IMR-90 (cell line): ENCODE results near the gene SDCCAG8. TPM values are rescaled to one million over a fixed set of nuclear protein-coding genes. Genes with fewer than 3 reads are reported as not detected.

ENCODE experiments used
- ATAC-seq: fragments of 200-7000 bp; cut with Tn5 transposase; 2 replicates; pipeline ENCODE4 v1.9.1; 2020; ENCODE audit warnings: low read depth, mild to moderate bottlenecking, moderate library complexity
- BruUV-seq: library from RNA; stranded (reverse); fragments of 400-500 nt; replicated peaks from 2 replicates; lab custom pipeline; 2021; lab: Mats Ljungman, UMichigan
- CTCF ChIA-PET: fragments of 300-600 bp; formaldehyde crosslinking; extraction: SDS; loops from one replicate; lab custom pipeline; 2021; ENCODE audit warnings: antibody characterized with exemption; lab: Yijun Ruan, JAX
- POLR2A ChIA-PET: fragments of 300-600 bp; sonication (Branson Sonifier 250); formaldehyde crosslinking; loops from one replicate; lab custom pipeline; 2022; ENCODE audit warnings: antibody characterized with exemption; ENCODE audit not compliant: unreplicated experiment; lab: Charles Lee
- DNase-seq: peaks from one replicate; pipeline ENCODE4 v3.0.0; 2013
- H2AFZ ChIP-seq: replicated peaks from 2 replicates; pipeline ENCODE3; 2013; ENCODE audit warnings: low read length, mild to moderate bottlenecking; ENCODE audit not compliant: poor library complexity
- H2AK5ac ChIP-seq: 2 replicates; pipeline ENCODE4 v1.6.1; 2013; ENCODE audit warnings: low read depth, low read length, inconsistent platforms
- H2AK9ac ChIP-seq: replicated peaks from 2 replicates; pipeline ENCODE3; 2013; ENCODE audit warnings: mild to moderate bottlenecking, low read depth, low read length, moderate library complexity; ENCODE audit not compliant: poor library complexity
- H2BK120ac ChIP-seq: 2 replicates; pipeline ENCODE4 v1.6.1; 2013; ENCODE audit warnings: low read depth, low read length, inconsistent platforms
- H2BK15ac ChIP-seq: 3 replicates; pipeline ENCODE4 v1.6.1; 2013; ENCODE audit warnings: low read depth, low read length, inconsistent platforms
- H2BK20ac ChIP-seq: 2 replicates; pipeline ENCODE4 v1.6.1; 2013; ENCODE audit warnings: low read depth, mild to moderate bottlenecking, inconsistent platforms, low read length, moderate library complexity
- H2BK5ac ChIP-seq: 2 replicates; pipeline ENCODE4 v1.6.1; 2013; ENCODE audit warnings: mild to moderate bottlenecking, low read depth, low read length, inconsistent platforms; ENCODE audit not compliant: poor library complexity, severe bottlenecking
- H3K14ac ChIP-seq: replicated peaks from 2 replicates; pipeline ENCODE4 v1.6.1; 2013; ENCODE audit warnings: low read depth, low read length, inconsistent platforms
- H3K18ac ChIP-seq: 2 replicates; pipeline ENCODE4 v1.6.1; 2013; ENCODE audit warnings: low read depth, low read length, control low read depth
- H3K23ac ChIP-seq: 2 replicates; pipeline ENCODE4 v1.6.1; 2013; ENCODE audit warnings: low read depth, low read length, inconsistent platforms
- H3K27ac ChIP-seq: 2 replicates; pipeline ENCODE4 v1.5.1; 2013; ENCODE audit warnings: mild to moderate bottlenecking, control low read depth, low read length; ENCODE audit not compliant: insufficient read depth
- H3K27me3 ChIP-seq: 2 replicates; pipeline ENCODE4 v1.6.1; 2013; ENCODE audit warnings: low read length; ENCODE audit not compliant: control insufficient read depth, insufficient read depth
- H3K36me3 ChIP-seq: 2 replicates; pipeline ENCODE4 v1.6.1; 2013; ENCODE audit warnings: low read length, mixed read lengths; ENCODE audit not compliant: control insufficient read depth, insufficient read depth
- H3K4ac ChIP-seq: 2 replicates; pipeline ENCODE4 v1.6.1; 2013; ENCODE audit warnings: low read depth, low read length, inconsistent platforms
- H3K4me1 ChIP-seq: 2 replicates; pipeline ENCODE4 v1.6.1; 2013; ENCODE audit warnings: low read length, mixed read lengths; ENCODE audit not compliant: control insufficient read depth, insufficient read depth
- H3K4me2 ChIP-seq: 2 replicates; pipeline ENCODE4 v1.6.1; 2013; ENCODE audit warnings: low read depth, mild to moderate bottlenecking, control low read depth, low read length, moderate library complexity
- H3K4me3 ChIP-seq: 2 replicates; pipeline ENCODE4 v1.5.1; 2013; ENCODE audit warnings: low read depth, mild to moderate bottlenecking, control low read depth, low read length, moderate library complexity; ENCODE audit not compliant: insufficient read depth
- H3K56ac ChIP-seq: 2 replicates; pipeline ENCODE4 v1.6.1; 2013; ENCODE audit warnings: low read length, inconsistent platforms; ENCODE audit not compliant: insufficient read depth; ENCODE audit errors: extremely low read depth
- H3K79me1 ChIP-seq, 2 experiments: 2 replicates each; pipeline ENCODE4 v1.6.1; 2013; ENCODE audit warnings: low read length in 2 of 2, inconsistent platforms in 1 of 2, low read depth in 1 of 2
- H3K9ac ChIP-seq: 2 replicates; pipeline ENCODE4 v1.6.1; 2013; ENCODE audit warnings: low read depth, low read length, control low read depth
- H3K9me1 ChIP-seq: 2 replicates; pipeline ENCODE4 v1.6.1; 2013; ENCODE audit warnings: low read length, inconsistent platforms; ENCODE audit not compliant: insufficient read depth
- H3K9me3 ChIP-seq: 2 replicates; pipeline ENCODE4 v1.6.1; 2013; ENCODE audit warnings: low read length; ENCODE audit not compliant: control insufficient read depth, insufficient read depth
- H4K20me1 ChIP-seq: 2 replicates; pipeline ENCODE4 v1.6.1; 2013; ENCODE audit warnings: low read length, inconsistent platforms; ENCODE audit not compliant: insufficient read depth
- H4K5ac ChIP-seq: 2 replicates; pipeline ENCODE4 v1.6.1; 2013; ENCODE audit warnings: mild to moderate bottlenecking, low read depth, low read length, control low read depth
- H4K8ac ChIP-seq, 2 experiments: 2 replicates each; pipeline ENCODE4 v1.6.1; 2013; ENCODE audit warnings: low read depth in 2 of 2, low read length in 2 of 2, control low read depth in 1 of 2, inconsistent platforms in 1 of 2
- H4K91ac ChIP-seq: 2 replicates; pipeline ENCODE4 v1.6.1; 2013; ENCODE audit warnings: low read depth, low read length, inconsistent platforms; ENCODE audit not compliant: insufficient read depth
- MAFK ChIP-seq: IDR thresholded peaks from 2 replicates; pipeline ENCODE4 v1.6.1; 2012; ENCODE audit warnings: low read depth, low read length, improper control_type of control experiment
- RCOR1 ChIP-seq: IDR thresholded peaks from 2 replicates; pipeline ENCODE4 v1.6.1; 2012; ENCODE audit warnings: mild to moderate bottlenecking, low read length, improper control_type of control experiment; ENCODE audit not compliant: insufficient replicate concordance
- WGBS, 2 experiments: methylation state at CpG; one replicate each; pipeline versions ENCODE4 v1.1.5 to v1.1.7; 2013; ENCODE audit warnings: missing lambda C conversion rate in 2 of 2; ENCODE audit not compliant: insufficient read length in 1 of 2; ENCODE audit errors: extremely low coverage in 2 of 2; 5-methylcytosine and 5-hydroxymethylcytosine counted together
- dilution Hi-C: fragments of 300-500 bp; cut with HindIII; formaldehyde crosslinking; loops from one replicate; pipeline ENCODE4 v1.14.3; 2018; ENCODE audit warnings: low sequenced_read_pairs; ENCODE audit not compliant: unreplicated experiment
- in situ Hi-C: fragments of 300-500 bp; cut with MboI; formaldehyde crosslinking; loops from 3 replicates; pipeline ENCODE4 v1.14.3; 2019; ENCODE audit warnings: low sequenced_read_pairs, inconsistent platforms, mixed read lengths
- intact Hi-C: fragments of 100-400 bp; cut with micrococcal nuclease; formaldehyde crosslinking; loops from 2 replicates; pipeline ENCODE4 v1.10.0; 2022
- polyA plus RNA-seq, 3 experiments: library from polyadenylated mRNA; depleted of rRNA; stranded (reverse); fragments of >200 nt; gene quantifications; 2 replicates each; pipeline ENCODE4 v1.2.3, GENCODE V29; 2012; ENCODE audit warnings: low replicate concordance in 1 of 3
- total RNA-seq: library from RNA; depleted of rRNA; stranded (reverse); fragments of >200 nt; gene quantifications from 2 replicates; pipeline ENCODE4 v1.2.3, GENCODE V29; 2012

The SDCCAG8 gene
- total and polyA plus RNA-seq, 2 of the 4 experiments (the other 2 are of a cell fraction) = 25.2 to 46.8 TPM

DNA sequence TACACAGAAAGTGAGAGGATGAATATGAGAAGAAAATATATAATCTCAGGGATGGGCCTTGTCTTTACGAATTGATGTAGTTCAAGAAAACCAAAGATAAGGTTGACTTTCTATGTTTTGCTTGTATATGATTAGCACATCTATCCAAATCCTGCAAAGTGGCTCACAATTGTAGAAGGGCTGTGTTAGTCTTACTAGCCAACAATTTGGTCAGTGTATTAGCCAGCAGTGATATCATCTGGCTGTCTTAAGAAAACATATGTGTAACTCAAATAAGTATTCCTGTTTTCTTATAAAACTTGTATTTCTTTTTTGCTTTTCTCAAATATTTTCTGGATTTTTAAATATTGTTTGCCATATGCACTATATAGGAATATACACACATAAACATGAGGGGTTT is 5.5 kb downstream of the SDCCAG8 start:
- Histone ChIP-seq H3K18ac (no peak overlapping the region; the same call in 1 of the 2 replicates), H3K4me1 (peaks cover 7% of the 10 kb centered on the region), H3K27ac (no peak overlapping the region)

More for the DNA sequence above, 5.5 kb downstream of the SDCCAG8 start:
- Histone ChIP-seq H2AFZ (no peak overlapping the region), H3K36me3 (no peaks in the 10 kb centered on the region), H4K5ac (no peak overlapping the region), H2BK5ac (peak overlapping the region; percentile 38), H3K23ac (0 out of 2 replicates have a peak overlapping the region, but pooled peaks have one; percentile 16), H3K4me3 (no peak overlapping the region), H2AK5ac (no peak overlapping the region), H2BK20ac (no peak overlapping the region), H3K4me2 (no peak overlapping the region), H3K9me3 (no peaks in the 10 kb centered on the region), H3K14ac (no peak overlapping the region), H4K8ac (no peak overlapping the region), H3K56ac (no peak overlapping the region), H4K20me1 (no peaks in the 10 kb centered on the region), H3K9ac (no peak overlapping the region), H4K91ac (no peak overlapping the region), H2BK15ac (no peak overlapping the region), H2AK9ac (no peak overlapping the region), H3K9me1 (no peaks in the 10 kb centered on the region), H3K4ac (no peak overlapping the region), H3K79me1 (peaks cover 24 to 33% of the 10 kb centered on the region in 2 experiments), H3K27me3 (no peaks in the 10 kb centered on the region), H2BK120ac (no peak overlapping the region)
- ChIA-PET POLR2A (no interaction called here), CTCF (no interaction called here)
- WGBS, 2 experiments = no CpG with 5 or more reads among the region's 1 CpG
- BruUV-seq = no TSS peak
- intact Hi-C loops (no loop called here), in situ Hi-C loops (no loop called here), dilution Hi-C loops (no loop called here)
- TF ChIP-seq RCOR1 (no peak), MAFK (no peak)
- DNase-seq = peak; percentile 81
- ATAC-seq = no peak
